Stimulated activated CD8-positive, alpha-beta memory T cell treated with anti-CD3 and anti-CD28 coated beads, Interleukin-2, amount 100 ng/mL, for 1 hour (primary cell): ENCODE data around the gene LAMP5.

Experiments
- DNase-seq, 2 donors: peaks; one replicate each; pipeline ENCODE4 v3.0.0-alpha.2; 2020; ENCODE audit warnings: low read depth in 2 of 2

LAMP5 gene

GRCh38 chr20:9500121-9500520 lies 14.3 kb upstream of the LAMP5 start:
- DNase-seq = no peak

- no peak for DNase-seq
These were observed 12.9 kb upstream of the LAMP5 start for GRCh38 chr20:9501473-9501872.

GRCh38 chr20:9503526-9504245 lies 10.7 kb upstream of the LAMP5 start:
- no peak for DNase-seq

- DNase-seq = no peak
These were observed 8.0 kb upstream of the LAMP5 start for GRCh38 chr20:9506280-9506821.

GRCh38 chr20:9506964-9507369 lies 7.4 kb upstream of the LAMP5 start:
- no peak for DNase-seq

GRCh38 chr20:9507544-9508239 lies 6.7 kb upstream of the LAMP5 start:
- DNase-seq = no peak

- DNase-seq = no peak
These were observed 6.1 kb upstream of the LAMP5 start for GRCh38 chr20:9508240-9508661.

- no peak for DNase-seq
These were observed 5.7 kb upstream of the LAMP5 start for GRCh38 chr20:9508696-9509178.

GRCh38 chr20:9509246-9509645 lies 5.1 kb upstream of the LAMP5 start:
- no peak for DNase-seq

- no peak for DNase-seq
These were observed 3.5 kb upstream of the LAMP5 start for GRCh38 chr20:9510911-9511310.

GRCh38 chr20:9514072-9514460 lies 324 bp upstream of the LAMP5 start:
- DNase-seq = no peak

GRCh38 chr20:9515214-9515585 lies 810 bp downstream of the LAMP5 start:
- DNase-seq = no peak

GRCh38 chr20:9515741-9516233 lies 1.4 kb downstream of the LAMP5 start:
- no peak for DNase-seq

GRCh38 chr20:9516234-9516871 lies 2.0 kb downstream of the LAMP5 start:
- DNase-seq = no peak

GRCh38 chr20:9517297-9518162 lies 3.1 kb downstream of the LAMP5 start:
- DNase-seq = no peak

GRCh38 chr20:9518576-9519175 lies 4.3 kb downstream of the LAMP5 start:
- no peak for DNase-seq

- DNase-seq = no peak
These were observed 5.7 kb downstream of the LAMP5 start for GRCh38 chr20:9520086-9520485.

- DNase-seq = no peak
These were observed 9.2 kb downstream of the LAMP5 start for GRCh38 chr20:9523636-9524035.

- no peak for DNase-seq
These were observed 17.2 kb downstream of the LAMP5 start for GRCh38 chr20:9531581-9531980.

- DNase-seq = no peak
These were observed 17.9 kb downstream of the LAMP5 start for GRCh38 chr20:9532069-9532838.
